DMS114 treated with DMSO at 0.1 percent for 48 hours (cell line): ENCODE data around the gene TTC38.
A peak's percentile ranks its signal among the peaks of the same experiment; 100 is the strongest.
"Not testable (repeated sequence)": the region's sequence is repeated elsewhere in the genome, so short reads cannot be mapped to it uniquely, and the experiment has no call there.

Experiments used
- DNase-seq: peaks from one replicate; lab custom pipeline; 2025; ENCODE audit not compliant: unreplicated experiment; lab: John Stamatoyannopoulos, UW

Gene TTC38

GRCh38 chr22:46245511-46245910, 22.3 kb upstream of the TTC38 start:
- DNase-seq, result no peak

GRCh38 chr22:46246178-46246577, 21.6 kb upstream of the TTC38 start:
- DNase-seq, result no peak

- no peak for DNase-seq
Observed at GRCh38 chr22:46247443-46247975, 20.3 kb upstream of the TTC38 start.

GRCh38 chr22:46250035-46250782, 17.6 kb upstream of the TTC38 start, which contains the start of gene CDPF1:
TSS of gene CDPF1 (minus strand) at chr22:46250293. CDS start at chr22:46248284, 2,009 bp downstream.
- peak; percentile 55 for DNase-seq

GRCh38 chr22:46250783-46251125, 17.1 kb upstream of the TTC38 start:
- DNase-seq, result no peak

- DNase-seq, result no peak
Observed at GRCh38 chr22:46251266-46251665, 16.5 kb upstream of the TTC38 start.

- DNase-seq, result no peak
Observed at GRCh38 chr22:46251816-46252380, 15.9 kb upstream of the TTC38 start.

GRCh38 chr22:46256358-46256958, 11.3 kb upstream of the TTC38 start:
- DNase-seq, result no peak

GRCh38 chr22:46259374-46259773, 8.4 kb upstream of the TTC38 start:
- DNase-seq, result no peak

GRCh38 chr22:46260038-46260437, 7.8 kb upstream of the TTC38 start:
- no peak for DNase-seq

- DNase-seq, result no peak
Observed at GRCh38 chr22:46262449-46263215, 5.2 kb upstream of the TTC38 start.

- DNase-seq, result no peak
Observed at GRCh38 chr22:46263216-46263590, 4.6 kb upstream of the TTC38 start, which contains the start of gene PKDREJ. TSS of gene PKDREJ (minus strand) at chr22:46263343. CDS start at chr22:46263322, 21 bp downstream.

GRCh38 chr22:46264520-46264919, 3.3 kb upstream of the TTC38 start:
- DNase-seq, result not testable (repeated sequence)

GRCh38 chr22:46265627-46266026, 2.2 kb upstream of the TTC38 start:
- not testable (repeated sequence) for DNase-seq

- no peak for DNase-seq
Observed at GRCh38 chr22:46269564-46269963, 1.8 kb downstream of the TTC38 start.

- DNase-seq, result no peak
Observed at GRCh38 chr22:46272196-46272595, 4.4 kb downstream of the TTC38 start.

- DNase-seq, result no peak
Observed at GRCh38 chr22:46272762-46273431, 5.1 kb downstream of the TTC38 start.

- no peak for DNase-seq
Observed at GRCh38 chr22:46273432-46274148, 5.8 kb downstream of the TTC38 start.

- DNase-seq, result no peak
Observed at GRCh38 chr22:46274381-46274780, 6.6 kb downstream of the TTC38 start.

GRCh38 chr22:46275455-46276122, 7.8 kb downstream of the TTC38 start:
- DNase-seq, result no peak
